B cell (primary cell): ENCODE results near the gene MOGAT1. TPM values are rescaled to one million over a fixed set of nuclear protein-coding genes. Genes with fewer than 3 reads are reported as not detected.

ENCODE experiments used
- ATAC-seq: fragments of 200-7000 bp; cut with Tn5 transposase; one replicate; pipeline ENCODE4 v1.10.0; 2021; ENCODE audit warnings: low read depth, mild to moderate bottlenecking, moderate number of reproducible peaks, moderate library complexity
- CTCF ChIA-PET: fragments of 350-600 bp; sonication (Branson Sonifier 250); formaldehyde crosslinking; loops from one replicate; lab custom pipeline; 2021; ENCODE audit warnings: antibody characterized with exemption, inconsistent platforms; lab: Charles Lee
- POLR2A ChIA-PET: fragments of 350-600 bp; sonication (Branson Sonifier 250); formaldehyde crosslinking; loops from one replicate; lab custom pipeline; 2021; ENCODE audit warnings: antibody characterized with exemption; lab: Charles Lee
- DNase-seq: peaks from one replicate; pipeline ENCODE4 v3.0.0; 2013
- H2AFZ ChIP-seq: 2 replicates; pipeline ENCODE4 v1.6.1; 2012; ENCODE audit warnings: mild to moderate bottlenecking, low read depth, low read length; ENCODE audit not compliant: insufficient read depth, poor library complexity, severe bottlenecking
- H3K27ac ChIP-seq, 2 donors: 1 replicate in 1 of 2; 2 replicates in 1 of 2; pipeline ENCODE4 v1.5.1; 2012 to 2013; ENCODE audit warnings: low read length in 2 of 2, mild to moderate bottlenecking in 2 of 2, moderate library complexity in 1 of 2
- H3K27me3 ChIP-seq, 4 experiments: fragments of 200-600 bp in 1 of 4; sonication (generic) in 1 of 4; replicated peaks in 1 of 4; 1 replicate in 2 of 4; 2 replicates in 2 of 4; pipeline versions ENCODE4 v1.6.1 to v1.7.0; 2013 to 2016; ENCODE audit warnings: low read length in 3 of 4, mild to moderate bottlenecking in 2 of 4, mixed read lengths in 1 of 4, moderate library complexity in 1 of 4; ENCODE audit not compliant: insufficient read depth in 4 of 4, control insufficient read depth in 3 of 4; ENCODE audit errors: control extremely low read depth in 1 of 4
- H3K36me3 ChIP-seq, 2 experiments: replicated peaks in 1 of 2; 1 replicate in 1 of 2; 2 replicates in 1 of 2; pipeline versions ENCODE4 v1.6.1 to v1.7.1; 2013; ENCODE audit warnings: low read length in 1 of 2; ENCODE audit not compliant: insufficient read depth in 2 of 2, control insufficient read depth in 1 of 2; ENCODE audit errors: control extremely low read depth in 1 of 2, extremely low read depth in 1 of 2
- H3K4me1 ChIP-seq, 2 donors: fragments of 200-600 bp in 1 of 2; sonication (generic) in 1 of 2; 1 replicate in 1 of 2; 2 replicates in 1 of 2; pipeline versions ENCODE4 v1.5.1 to v1.6.1; 2013 to 2017; ENCODE audit warnings: low read length in 2 of 2; ENCODE audit not compliant: control insufficient read depth in 2 of 2, insufficient read depth in 2 of 2
- H3K4me2 ChIP-seq: replicated peaks from 2 replicates; pipeline ENCODE3; 2012; ENCODE audit warnings: mild to moderate bottlenecking, low read depth, low read length; ENCODE audit not compliant: poor library complexity, severe bottlenecking
- H3K4me3 ChIP-seq, 5 experiments: fragments of 200-600 bp in 1 of 5; sonication (generic) in 1 of 5; 1 replicate in 3 of 5; 2 replicates in 2 of 5; pipeline versions ENCODE4 v1.5.1 to v1.7.0; 2011 to 2016; ENCODE audit warnings: low read length in 4 of 5, mild to moderate bottlenecking in 4 of 5, low read depth in 2 of 5, control low read depth in 1 of 5, moderate library complexity in 1 of 5; ENCODE audit not compliant: insufficient read depth in 1 of 5; ENCODE audit errors: control extremely low read depth in 1 of 5, extremely low read depth in 1 of 5
- H3K79me2 ChIP-seq: fragments of 200-600 bp; sonication (generic); one replicate; pipeline ENCODE4 v1.6.0; 2016; ENCODE audit warnings: low read length; ENCODE audit not compliant: control insufficient read depth, insufficient read depth
- H3K9ac ChIP-seq: fragments of 200-600 bp; sonication (generic); 2 replicates; pipeline ENCODE4 v1.6.1; 2017; ENCODE audit warnings: mild to moderate bottlenecking, low read length, moderate library complexity
- H3K9me3 ChIP-seq, 3 donors: one replicate each; pipeline versions ENCODE4 v1.6.1 to v1.7.1; 2013; ENCODE audit warnings: low read length in 2 of 3; ENCODE audit not compliant: control insufficient read depth in 2 of 3, insufficient read depth in 1 of 3; ENCODE audit errors: control extremely low read depth in 1 of 3
- H4K20me1 ChIP-seq: 2 replicates; pipeline ENCODE4 v1.6.0; 2012; ENCODE audit warnings: mild to moderate bottlenecking, low read length; ENCODE audit not compliant: insufficient read depth, control insufficient read depth, poor library complexity, severe bottlenecking
- H3K27ac Mint-ChIP-seq: one replicate; pipeline ENCODE4 v1.8.0; 2021; ENCODE audit warnings: mixed read lengths
- H3K27me3 Mint-ChIP-seq: one replicate; pipeline ENCODE4 v1.8.0; 2021; ENCODE audit warnings: mixed read lengths
- H3K4me1 Mint-ChIP-seq: one replicate; pipeline ENCODE4 v1.8.0; 2021; ENCODE audit warnings: mixed read lengths
- H3K4me3 Mint-ChIP-seq: one replicate; pipeline ENCODE4 v1.8.0; 2021; ENCODE audit warnings: mixed read lengths
- H3K9me3 Mint-ChIP-seq: one replicate; pipeline ENCODE4 v1.8.0; 2022; ENCODE audit warnings: mixed read lengths; ENCODE audit not compliant: insufficient read depth
- CTCF ChIP-seq: fragments of 200-600 bp; IDR thresholded peaks from one replicate; pipeline ENCODE4 v1.8.0; 2022; ENCODE audit warnings: antibody characterized with exemption, mild to moderate bottlenecking
- EZH2 ChIP-seq: IDR thresholded peaks from 2 replicates; pipeline ENCODE4 v1.6.1; 2012; ENCODE audit warnings: borderline replicate concordance, low read depth, mild to moderate bottlenecking, moderate library complexity, low read length; ENCODE audit not compliant: insufficient read depth, poor library complexity, severe bottlenecking
- WGBS: methylation state at CpG from one replicate; pipeline ENCODE4 v1.1.5; 2013; ENCODE audit warnings: missing lambda C conversion rate; ENCODE audit not compliant: insufficient coverage; 5-methylcytosine and 5-hydroxymethylcytosine counted together
- intact Hi-C: fragments of 100-400 bp; cut with micrococcal nuclease; formaldehyde crosslinking; loops from one replicate; pipeline ENCODE4 v1.10.0; 2022
- polyA plus RNA-seq: library from polyadenylated mRNA; depleted of rRNA; stranded (reverse); fragments of >200 nt; gene quantifications from 2 replicates; pipeline ENCODE4 v1.2.3, GENCODE V29; 2012
- total RNA-seq, 2 donors: library from RNA; stranded (reverse); fragments of 120-200 nt in 1 of 2; gene quantifications; 1 replicate in 1 of 2; 2 replicates in 1 of 2; pipeline versions ENCODE4 v1.2.3 to v1.2.4, GENCODE V29; 2013 to 2022

MOGAT1 gene
- total and polyA plus RNA-seq, 2 donors (not counting 1 experiment from before 2014, with no cell fraction given): not detected

- H3K4me2 ChIP-seq: no peak overlapping the region
- peaks cover 0 to 4% of the 10 kb centered on the region in 2 donors for H3K4me1 ChIP-seq
- no peaks in the 10 kb centered on the region for H4K20me1 ChIP-seq
- ChIA-PET CTCF (interaction anchor here (0.6 kb wide), 1 partner anchor 950 kb away, joined by 3 read pairs; no protein-coding TSS in a partner anchor), POLR2A (no interaction called here)
- H3K9me3 ChIP-seq: no peaks in the 10 kb centered on the region
- TF ChIP-seq EZH2 (no peak), CTCF (no peak)
- H3K4me3 ChIP-seq: no peak overlapping the region
- Mint-ChIP-seq H3K27me3 (peaks cover 14% of the 10 kb centered on the region), H3K4me1 (peaks cover 6% of the 10 kb centered on the region), H3K27ac (no peak overlapping the region), H3K4me3 (no peak overlapping the region), H3K9me3 (no peaks in the 10 kb centered on the region)
- no peaks in the 10 kb centered on the region for H3K27me3 ChIP-seq
- no peak overlapping the region for H3K27ac ChIP-seq
- no CpG with 5 or more reads among the region's 1 CpG for WGBS
- intact Hi-C loops: no loop called here
- no peak overlapping the region for H2AFZ ChIP-seq
- no peak overlapping the region for H3K9ac ChIP-seq
- ATAC-seq (no peak), DNase-seq (no peak)
- H3K36me3 ChIP-seq: no peaks in the 10 kb centered on the region
- no peaks in the 10 kb centered on the region for H3K79me2 ChIP-seq
Measured at GRCh38 chr2:222734703-222735014, 63.2 kb downstream of the MOGAT1 start.

GRCh38 chr2:222736301-222736700, 64.8 kb downstream of the MOGAT1 start:
- intact Hi-C loops: no loop called here

More at GRCh38 chr2:222736301-222736700, 64.8 kb downstream of the MOGAT1 start:
- Histone ChIP-seq H3K4me1 (no peaks in the 10 kb centered on the region), H3K27ac (no peak overlapping the region), H3K36me3 (no peaks in the 10 kb centered on the region), H4K20me1 (no peaks in the 10 kb centered on the region), H3K4me2 (no peak overlapping the region), H3K79me2 (no peaks in the 10 kb centered on the region), H3K9me3 (no peaks in the 10 kb centered on the region), H3K9ac (no peak overlapping the region), H2AFZ (no peak overlapping the region), H3K4me3 (no peak overlapping the region), H3K27me3 (no peaks in the 10 kb centered on the region)
- ATAC-seq (no peak), DNase-seq (no peak)
- Mint-ChIP-seq H3K27ac (no peak overlapping the region), H3K9me3 (no peaks in the 10 kb centered on the region), H3K27me3 (peaks cover 14% of the 10 kb centered on the region), H3K4me1 (no peaks in the 10 kb centered on the region), H3K4me3 (no peak overlapping the region)
- WGBS: no CpG with 5 or more reads among the region's 2 CpGs
- POLR2A ChIA-PET: no interaction called here
- TF ChIP-seq CTCF (no peak), EZH2 (no peak)
- CTCF ChIA-PET: no interaction called here
